HG02623 (cell line): ENCODE data around the gene USP28.
A peak's percentile ranks its signal among the peaks of the same experiment; 100 is the strongest.
"Not testable (repeated sequence)": the region's sequence is repeated elsewhere in the genome, so short reads cannot be mapped to it uniquely, and the experiment has no call there.

Experiments used
- ATAC-seq: cut with Tn5 transposase; IDR thresholded peaks from one replicate; pipeline ENCODE4 v1.9.1; 2021; ENCODE audit warnings: moderate library complexity; ENCODE audit not compliant: unreplicated experiment

Gene USP28

GRCh38 chr11:113840932-113841664 lies 34.3 kb downstream of the USP28 start:
- ATAC-seq: no peak

DNA sequence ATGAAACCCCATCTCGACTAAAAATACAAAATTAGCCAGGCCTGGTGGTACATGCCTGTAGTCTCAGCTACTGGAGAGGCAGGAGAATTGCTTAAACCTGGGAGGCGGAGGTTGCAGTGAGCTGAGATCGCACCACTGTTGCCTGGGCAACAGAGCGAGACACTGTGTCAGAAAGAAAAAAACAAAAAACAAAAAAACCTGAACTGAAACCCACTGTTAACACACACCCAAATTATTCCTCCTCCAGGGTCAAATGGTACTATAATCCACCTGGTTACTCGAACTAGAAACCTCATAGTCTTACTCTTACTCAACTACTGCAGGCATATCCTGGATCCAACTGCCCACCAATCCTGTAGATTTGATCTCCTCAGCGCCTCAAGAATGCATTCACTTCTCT lies 35.5 kb downstream of the USP28 start:
- peak; percentile 83 for ATAC-seq

DNA sequence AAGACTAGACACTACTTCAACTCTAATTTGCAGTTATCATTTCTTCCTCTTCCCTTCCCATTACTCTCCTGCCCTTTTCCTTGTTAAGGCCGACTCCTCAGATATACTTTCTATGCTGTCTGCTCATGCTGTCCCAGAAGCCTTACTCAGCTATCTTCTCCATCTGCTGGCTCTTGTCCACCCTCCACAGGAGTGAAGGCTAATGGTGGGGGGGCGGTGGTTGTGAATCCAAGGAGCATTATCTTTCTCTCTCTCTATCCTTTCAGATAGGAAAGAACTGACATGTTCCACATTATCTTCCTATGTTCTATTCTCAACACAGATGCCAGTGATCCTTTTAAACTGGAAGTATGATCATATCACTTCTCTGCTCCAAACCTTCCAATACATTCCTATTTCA lies 37.4 kb downstream of the USP28 start:
- no peak for ATAC-seq

DNA sequence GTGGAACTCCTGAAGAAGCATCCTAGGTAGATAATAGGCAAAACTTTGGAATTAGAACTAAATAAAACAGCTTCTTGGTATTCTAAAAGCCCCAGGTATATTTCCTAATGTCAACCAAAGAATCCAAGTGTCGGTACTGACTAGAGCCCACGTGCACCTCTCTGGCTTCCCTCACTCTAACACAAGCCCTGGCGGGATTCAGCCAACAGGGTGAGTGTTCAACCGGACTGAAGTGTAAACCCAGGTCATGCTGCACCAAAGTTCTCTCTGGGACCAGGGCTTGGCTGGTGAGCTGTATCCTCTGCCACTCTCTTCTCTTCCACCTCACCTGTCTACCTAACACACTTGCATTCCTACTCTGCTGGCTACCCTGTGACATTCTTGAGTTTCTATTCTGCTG lies 40.1 kb downstream of the USP28 start:
- no peak for ATAC-seq

DNA sequence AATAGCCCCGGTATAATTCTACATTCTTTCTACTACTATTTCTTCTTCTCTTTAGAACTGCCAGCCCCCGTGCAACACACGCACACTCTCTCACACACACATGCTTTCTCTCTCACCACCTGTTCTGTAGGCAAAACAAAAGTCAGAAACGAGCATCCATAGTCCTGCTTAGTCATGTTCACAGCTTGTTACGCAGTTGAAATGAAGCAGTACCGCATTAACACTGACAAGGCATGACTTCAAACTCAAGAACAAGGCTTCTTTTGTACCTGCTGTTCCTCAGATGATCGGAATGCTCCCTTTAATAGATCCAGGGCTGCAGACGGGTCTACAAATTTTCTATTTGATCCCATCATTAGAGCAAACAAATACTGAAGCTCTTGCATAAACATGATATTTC lies 42.2 kb downstream of the USP28 start:
- ATAC-seq: no peak

GRCh38 chr11:113831314-113831713 lies 44.1 kb downstream of the USP28 start:
- ATAC-seq: peak; percentile 96

DNA sequence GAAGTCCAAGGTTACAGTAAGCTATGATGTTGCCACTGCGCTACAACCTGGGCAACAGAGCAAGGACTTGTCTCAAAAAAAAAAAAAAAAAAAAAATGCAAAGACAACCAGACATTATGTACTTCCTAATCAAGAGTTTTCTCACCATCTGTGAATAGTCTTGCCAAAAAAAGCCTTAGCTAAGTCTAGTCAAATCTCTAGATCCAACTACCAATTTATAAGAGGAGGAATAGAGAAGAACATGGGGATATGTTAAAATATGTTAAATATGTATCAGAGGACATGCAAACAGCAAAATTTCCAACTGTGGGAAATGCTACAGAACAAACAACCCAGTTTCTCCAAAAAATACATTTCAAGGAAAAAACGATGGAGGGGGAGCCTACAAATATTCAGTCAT lies 45.6 kb downstream of the USP28 start:
- no peak for ATAC-seq

GRCh38 chr11:113828191-113828590 lies 47.2 kb downstream of the USP28 start:
- ATAC-seq: no peak

DNA sequence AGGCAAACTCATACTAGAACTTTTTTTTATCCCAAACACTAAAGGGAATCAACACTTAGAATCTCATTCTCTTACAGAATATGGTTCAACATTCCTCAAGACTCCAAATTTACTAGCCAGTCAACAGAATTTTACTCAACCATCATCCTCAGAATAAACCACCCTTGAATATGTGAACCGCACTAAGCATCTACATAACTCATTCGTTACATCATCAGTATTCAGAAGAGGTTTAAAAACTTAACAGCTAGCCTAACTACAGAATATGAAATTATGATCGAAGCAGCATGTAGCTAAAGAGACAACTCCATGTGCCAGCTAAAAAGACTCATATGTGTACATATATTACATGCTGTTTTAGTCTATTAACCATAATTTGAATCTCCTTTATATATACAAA lies 47.9 kb downstream of the USP28 start:
- ATAC-seq: no peak

- ATAC-seq: no peak
Measured at GRCh38 chr11:113818426-113818825, 56.9 kb downstream of the USP28 start.

- no peak for ATAC-seq
Measured at GRCh38 chr11:113817626-113818025, 57.7 kb downstream of the USP28 start.

DNA sequence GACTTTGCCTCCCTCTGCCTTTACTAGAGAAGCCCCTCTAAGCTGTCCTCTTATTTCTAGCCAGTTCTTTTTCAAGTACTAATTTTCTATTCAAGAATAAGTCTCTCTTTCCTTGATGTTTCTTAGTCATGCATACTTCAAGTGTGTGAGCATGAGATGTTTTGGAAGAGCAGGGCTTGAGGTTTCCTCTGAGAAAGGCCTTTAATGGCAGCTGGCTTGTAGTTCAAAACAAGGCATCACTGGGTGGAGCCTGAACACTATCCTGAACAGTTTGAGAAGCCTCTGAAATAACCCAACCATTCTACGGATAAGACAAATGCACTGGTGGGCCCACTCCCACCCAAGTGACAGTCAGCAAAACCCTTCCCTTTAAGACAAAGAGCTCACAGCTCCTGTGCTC lies 58.2 kb downstream of the USP28 start:
- ATAC-seq: no peak

GRCh38 chr11:113814181-113814580 lies 61.2 kb downstream of the USP28 start:
- no peak for ATAC-seq

- ATAC-seq: no peak
Measured at GRCh38 chr11:113808931-113809330, 66.4 kb downstream of the USP28 start.

DNA sequence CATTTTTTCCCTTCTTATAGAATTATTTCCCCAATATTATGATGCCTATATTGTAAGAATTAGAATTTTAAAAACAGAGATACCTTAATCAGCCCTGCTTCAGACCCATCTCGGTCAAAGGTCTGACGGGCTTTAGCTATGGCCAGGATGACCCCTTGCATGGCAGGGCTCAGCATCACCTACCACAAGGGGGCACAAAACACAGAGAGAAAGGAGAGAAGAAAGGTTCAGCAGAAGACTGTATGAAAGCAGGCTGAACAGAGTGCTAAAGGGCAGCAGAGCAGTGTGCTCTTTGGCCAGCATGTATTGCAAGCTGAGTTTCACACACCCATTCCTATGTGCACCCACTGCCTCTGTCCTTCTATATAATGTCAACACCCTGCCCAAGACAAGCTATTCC lies 69.0 kb downstream of the USP28 start:
- ATAC-seq: no peak

GRCh38 chr11:113805640-113806039 lies 69.7 kb downstream of the USP28 start:
- no peak for ATAC-seq

GRCh38 chr11:113802621-113803020 lies 72.8 kb downstream of the USP28 start:
- no peak for ATAC-seq

DNA sequence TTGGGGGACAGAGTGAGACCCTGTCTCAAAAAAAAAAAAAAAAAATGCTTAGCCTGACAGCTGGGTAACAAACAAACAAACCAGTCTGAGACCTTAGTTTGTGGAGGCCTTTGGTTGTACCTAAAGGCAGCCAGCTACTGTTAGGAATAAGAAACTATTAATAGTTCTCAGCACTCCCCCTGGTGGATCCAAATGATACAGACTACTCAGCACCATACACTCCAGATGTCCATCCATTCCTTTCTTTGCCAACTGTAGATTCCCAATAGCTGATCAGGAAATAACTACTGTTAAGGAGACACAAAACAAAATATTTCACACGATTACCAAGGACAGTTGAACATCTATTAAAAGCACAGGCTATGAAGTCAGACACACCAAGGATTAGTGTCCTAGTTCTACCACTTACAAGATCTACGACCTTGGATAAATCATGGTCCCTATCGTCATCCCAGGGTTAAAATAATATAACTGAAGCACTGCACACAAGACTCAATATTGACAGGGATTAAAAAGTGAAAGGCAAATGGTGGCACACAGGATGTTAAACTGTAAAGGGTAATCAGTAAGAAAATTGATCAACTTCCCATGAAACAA lies 78.6 kb downstream of the USP28 start:
- no peak for ATAC-seq

DNA sequence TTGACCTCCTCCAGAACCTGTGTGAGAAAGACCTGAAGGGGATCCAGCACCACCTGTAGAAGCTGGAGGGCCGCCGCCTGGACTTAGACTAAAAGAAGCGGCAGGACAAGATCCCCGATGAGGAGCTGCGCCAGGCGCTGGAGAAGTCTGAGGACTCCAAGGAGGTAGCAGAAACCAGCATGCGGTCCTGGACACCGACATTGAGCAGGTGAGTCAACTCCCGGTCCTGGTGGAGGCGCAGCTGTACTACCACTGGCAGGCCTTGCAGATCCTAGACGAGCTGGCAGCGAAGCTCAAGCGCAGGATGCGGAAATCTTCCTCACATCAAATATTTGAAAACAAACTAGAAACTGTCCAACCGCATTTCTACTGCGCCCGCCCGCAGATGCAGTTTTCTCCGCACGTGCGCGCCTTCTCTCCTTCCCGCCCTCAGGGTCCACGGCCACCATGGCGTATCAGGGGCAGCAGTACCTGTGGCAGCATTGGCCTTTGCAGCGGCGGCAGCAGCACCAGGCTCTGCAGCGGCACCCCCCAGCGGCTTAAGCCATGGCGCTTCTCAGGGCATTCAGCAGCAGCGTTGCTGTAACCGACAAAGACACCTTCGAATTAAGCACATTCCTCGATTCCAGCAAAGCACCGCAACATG lies 85.6 kb downstream of the USP28 start:
- no peak for ATAC-seq

DNA sequence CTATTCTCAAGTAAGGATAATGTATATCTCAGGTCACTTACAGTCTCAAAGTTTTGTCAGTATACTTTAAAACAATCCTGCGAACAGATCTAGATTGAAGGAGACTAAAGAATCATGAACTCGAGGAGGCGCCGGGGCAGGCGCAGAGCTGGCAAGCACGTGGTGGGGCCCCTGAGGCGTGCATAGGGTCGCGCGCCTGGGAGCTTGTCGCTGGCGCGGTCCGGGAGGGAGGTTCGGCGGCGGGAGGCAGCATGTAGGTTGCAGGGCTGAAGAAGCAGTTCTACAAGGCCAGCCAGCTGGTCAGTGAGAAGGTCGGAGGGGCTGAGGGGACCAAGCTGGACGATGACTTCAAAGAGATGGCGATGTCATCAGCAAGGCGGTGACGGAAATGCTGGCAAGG lies 86.4 kb downstream of the USP28 start:
- ATAC-seq: not testable (repeated sequence)

GRCh38 chr11:113782134-113782533 lies 93.2 kb downstream of the USP28 start:
- ATAC-seq: no peak

GRCh38 chr11:113781682-113782081 lies 93.7 kb downstream of the USP28 start:
- no peak for ATAC-seq
